Keratinocyte (primary cell): Measurements from ENCODE around the gene CKMT2.

ENCODE experiments used
- CTCF ChIP-seq, 3 experiments: IDR thresholded peaks in 1 of 3; conservative IDR thresholded peaks in 1 of 3; optimal IDR thresholded peaks in 1 of 3; 2 replicates in 2 of 3; 3 replicates in 1 of 3; pipeline versions ENCODE3 to v1.5.1; 2011; ENCODE audit warnings: low read length in 3 of 3, mild to moderate bottlenecking in 3 of 3, moderate library complexity in 2 of 3, control low read depth in 1 of 3, inconsistent platforms in 1 of 3; ENCODE audit not compliant: insufficient read depth in 2 of 3; ENCODE audit errors: extremely low read depth in 1 of 3
- EZH2 ChIP-seq: IDR thresholded peaks from one replicate; pipeline ENCODE4 v1.6.1; 2012; ENCODE audit warnings: inconsistent platforms, mild to moderate bottlenecking, low read length, moderate library complexity

- no peak for TF ChIP-seq CTCF (optimal IDR thresholded peaks at IDR 0.05 in 1 of 3, IDR thresholded peaks at IDR 0.05 in 1 of 3, conservative IDR thresholded peaks at IDR 0.05 in 1 of 3; ENCODE audit: extremely low read depth in 1 of 3, insufficient read depth in 2 of 3, low read length in 3 of 3)
- no peak for TF ChIP-seq EZH2
Observed at GRCh38 chr5:81219389-81219788, 13.7 kb upstream of the CKMT2 start.
